ENCODE measurements around the gene IREB2. TPM values are rescaled to one million over a fixed set of nuclear protein-coding genes. Genes with fewer than 3 reads are reported as not detected.

Gene IREB2
- total and polyA plus RNA-seq, 2 experiments from 2014 or later: 23.4 to 68.4 TPM

GRCh38 chr15:78414621-78415250 lies 23.3 kb upstream of the IREB2 start (continued):
- TF ChIP-seq ZNF462 (CRISPR knock-in tag; IDR thresholded peaks at IDR 0.05) (no peak), CREB1 (CRISPR knock-in tag; IDR thresholded peaks at IDR 0.05; ENCODE audit: low read depth) (no peak), STAT1 (IDR thresholded peaks at IDR 0.05; ENCODE audit: unreplicated experiment) (no peak)
- TF ChIP-seq, protein P1, sequence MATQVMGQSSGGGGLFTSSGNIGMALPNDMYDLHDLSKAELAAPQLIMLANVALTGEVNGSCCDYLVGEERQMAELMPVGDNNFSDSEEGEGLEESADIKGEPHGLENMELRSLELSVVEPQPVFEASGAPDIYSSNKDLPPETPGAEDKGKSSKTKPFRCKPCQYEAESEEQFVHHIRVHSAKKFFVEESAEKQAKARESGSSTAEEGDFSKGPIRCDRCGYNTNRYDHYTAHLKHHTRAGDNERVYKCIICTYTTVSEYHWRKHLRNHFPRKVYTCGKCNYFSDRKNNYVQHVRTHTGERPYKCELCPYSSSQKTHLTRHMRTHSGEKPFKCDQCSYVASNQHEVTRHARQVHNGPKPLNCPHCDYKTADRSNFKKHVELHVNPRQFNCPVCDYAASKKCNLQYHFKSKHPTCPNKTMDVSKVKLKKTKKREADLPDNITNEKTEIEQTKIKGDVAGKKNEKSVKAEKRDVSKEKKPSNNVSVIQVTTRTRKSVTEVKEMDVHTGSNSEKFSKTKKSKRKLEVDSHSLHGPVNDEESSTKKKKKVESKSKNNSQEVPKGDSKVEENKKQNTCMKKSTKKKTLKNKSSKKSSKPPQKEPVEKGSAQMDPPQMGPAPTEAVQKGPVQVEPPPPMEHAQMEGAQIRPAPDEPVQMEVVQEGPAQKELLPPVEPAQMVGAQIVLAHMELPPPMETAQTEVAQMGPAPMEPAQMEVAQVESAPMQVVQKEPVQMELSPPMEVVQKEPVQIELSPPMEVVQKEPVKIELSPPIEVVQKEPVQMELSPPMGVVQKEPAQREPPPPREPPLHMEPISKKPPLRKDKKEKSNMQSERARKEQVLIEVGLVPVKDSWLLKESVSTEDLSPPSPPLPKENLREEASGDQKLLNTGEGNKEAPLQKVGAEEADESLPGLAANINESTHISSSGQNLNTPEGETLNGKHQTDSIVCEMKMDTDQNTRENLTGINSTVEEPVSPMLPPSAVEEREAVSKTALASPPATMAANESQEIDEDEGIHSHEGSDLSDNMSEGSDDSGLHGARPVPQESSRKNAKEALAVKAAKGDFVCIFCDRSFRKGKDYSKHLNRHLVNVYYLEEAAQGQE (IDR thresholded peaks at IDR 0.05; ENCODE audit: unreplicated experiment): no peak
- TF ChIP-seq, protein P2, sequence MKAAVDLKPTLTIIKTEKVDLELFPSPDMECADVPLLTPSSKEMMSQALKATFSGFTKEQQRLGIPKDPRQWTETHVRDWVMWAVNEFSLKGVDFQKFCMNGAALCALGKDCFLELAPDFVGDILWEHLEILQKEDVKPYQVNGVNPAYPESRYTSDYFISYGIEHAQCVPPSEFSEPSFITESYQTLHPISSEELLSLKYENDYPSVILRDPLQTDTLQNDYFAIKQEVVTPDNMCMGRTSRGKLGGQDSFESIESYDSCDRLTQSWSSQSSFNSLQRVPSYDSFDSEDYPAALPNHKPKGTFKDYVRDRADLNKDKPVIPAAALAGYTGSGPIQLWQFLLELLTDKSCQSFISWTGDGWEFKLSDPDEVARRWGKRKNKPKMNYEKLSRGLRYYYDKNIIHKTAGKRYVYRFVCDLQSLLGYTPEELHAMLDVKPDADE (IDR thresholded peaks at IDR 0.05): no peak

Data from GM23338 (cell line).